ENCODE results near the gene LIFR. TPM values are rescaled to one million over a fixed set of nuclear protein-coding genes. Genes with fewer than 3 reads are reported as not detected.
A peak's percentile ranks its signal among the peaks of the same experiment; 100 is the strongest.

The LIFR gene
- total and polyA plus RNA-seq, 10 donors = 6.8 to 191 (median 93.3) TPM

DNA sequence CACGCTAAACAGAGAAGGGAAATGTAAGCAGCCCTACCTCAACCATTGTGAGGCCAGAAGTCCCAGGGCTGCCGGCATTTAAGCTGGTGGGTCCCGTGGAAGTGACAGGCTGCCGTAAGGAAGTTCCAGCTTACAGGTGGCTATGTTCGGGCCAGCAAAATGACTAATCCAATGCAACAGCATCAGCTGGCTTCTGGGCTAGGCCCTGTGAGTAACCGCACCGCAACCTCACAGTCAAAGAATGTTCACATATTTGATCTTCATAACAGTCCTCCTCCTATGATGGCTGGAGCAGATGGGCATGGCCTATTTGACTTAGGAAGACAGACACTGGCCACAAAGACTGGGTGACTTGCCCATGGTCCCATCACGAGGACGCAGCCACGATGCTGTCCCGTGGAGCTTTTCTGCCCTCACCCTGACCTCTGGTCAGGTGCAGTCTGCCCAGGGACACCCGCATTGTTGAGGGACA, 88.2 kb downstream of the LIFR start:
- peaks cover 0 to 95% (median 5%) of the 10 kb centered on the region in 7 donors for H3K27me3 ChIP-seq (replicated peaks in 1 of 7)
- H3K36me3 ChIP-seq = no peaks in the 10 kb centered on the region
- 66 to 86% (median 78%) methylated on average over 8 to 12 of the region's 12 CpGs for WGBS, 5 donors
- H3K4me3 ChIP-seq = no peak overlapping the region
- peak overlapping the region; percentile 17 to 93 (median 84) for H3K27ac ChIP-seq
- H3K9me3 ChIP-seq = no peaks in the 10 kb centered on the region
- TF ChIP-seq POLR2AphosphoS5 (IDR thresholded peaks at IDR 0.05) (no peak), CTCF (IDR thresholded peaks at IDR 0.05 in 8 of 11, conservative IDR thresholded peaks at IDR 0.05 in 3 of 11) (no peak), POLR2A (IDR thresholded peaks at IDR 0.05) (no peak)
- no peak for DNase-seq
- H3K4me1 ChIP-seq = peaks cover 0 to 61% (median 34%) of the 10 kb centered on the region in 6 donors
- intact Hi-C loops (cut with DNase I; ENCODE audit: low total_unique reads) = no loop called here

DNA sequence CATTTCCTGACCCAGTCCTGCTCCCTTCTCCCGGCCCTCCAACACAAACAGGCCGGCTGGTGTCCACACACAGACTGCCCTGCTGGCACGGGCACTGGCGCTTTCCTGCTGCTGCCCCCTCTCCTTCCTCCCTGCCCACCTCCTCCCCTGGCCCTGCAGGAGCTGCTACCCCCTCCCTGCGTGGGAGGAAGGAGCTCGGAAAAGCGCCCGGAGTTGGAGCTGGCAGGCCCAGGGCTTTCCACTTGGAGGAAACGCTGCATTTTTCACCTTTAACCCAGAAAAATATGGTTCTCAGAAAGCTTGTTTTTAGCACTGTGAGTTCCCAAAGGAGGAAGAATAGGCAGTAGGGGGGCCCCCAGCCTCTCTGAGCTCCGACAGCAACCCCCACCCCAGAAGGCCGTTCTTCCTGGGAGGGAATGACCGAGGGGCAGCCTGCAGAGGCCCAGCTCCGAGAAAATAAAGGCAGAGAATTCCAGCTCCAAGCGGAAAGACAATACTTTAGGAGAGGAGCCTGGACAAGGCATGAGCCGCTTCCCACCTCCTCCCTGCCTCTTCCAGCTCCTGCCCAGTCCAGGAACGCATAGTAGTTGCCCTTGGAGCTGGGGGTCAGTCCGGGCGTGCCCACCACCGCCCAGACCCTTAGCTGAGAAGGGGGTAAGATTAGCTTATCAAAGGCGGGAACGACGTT, 88.9 kb downstream of the LIFR start:
- Histone ChIP-seq H3K4me1 (peaks cover 0 to 67% (median 36%) of the 10 kb centered on the region in 6 donors), H3K27me3 (replicated peaks in 1 of 7) (peaks cover 0 to 95% (median 8%) of the 10 kb centered on the region in 7 donors), H3K4me3 (peak overlapping the region in 1 of 8 donors; percentile 13), H3K27ac (peak overlapping the region; percentile 17 to 93 (median 84)), H3K9me3 (no peaks in the 10 kb centered on the region), H3K36me3 (no peaks in the 10 kb centered on the region)
- TF ChIP-seq CTCF (IDR thresholded peaks at IDR 0.05 in 8 of 11, conservative IDR thresholded peaks at IDR 0.05 in 3 of 11) (no peak), POLR2A (IDR thresholded peaks at IDR 0.05) (no peak), POLR2AphosphoS5 (IDR thresholded peaks at IDR 0.05) (peak; percentile 78 to 87 (median 85))
- intact Hi-C loops (cut with DNase I; ENCODE audit: low total_unique reads) = no loop called here
- 26 to 39% (median 30%) methylated on average over 22 of the region's 22 CpGs for WGBS, 5 donors
- DNase-seq = no peak

DNA sequence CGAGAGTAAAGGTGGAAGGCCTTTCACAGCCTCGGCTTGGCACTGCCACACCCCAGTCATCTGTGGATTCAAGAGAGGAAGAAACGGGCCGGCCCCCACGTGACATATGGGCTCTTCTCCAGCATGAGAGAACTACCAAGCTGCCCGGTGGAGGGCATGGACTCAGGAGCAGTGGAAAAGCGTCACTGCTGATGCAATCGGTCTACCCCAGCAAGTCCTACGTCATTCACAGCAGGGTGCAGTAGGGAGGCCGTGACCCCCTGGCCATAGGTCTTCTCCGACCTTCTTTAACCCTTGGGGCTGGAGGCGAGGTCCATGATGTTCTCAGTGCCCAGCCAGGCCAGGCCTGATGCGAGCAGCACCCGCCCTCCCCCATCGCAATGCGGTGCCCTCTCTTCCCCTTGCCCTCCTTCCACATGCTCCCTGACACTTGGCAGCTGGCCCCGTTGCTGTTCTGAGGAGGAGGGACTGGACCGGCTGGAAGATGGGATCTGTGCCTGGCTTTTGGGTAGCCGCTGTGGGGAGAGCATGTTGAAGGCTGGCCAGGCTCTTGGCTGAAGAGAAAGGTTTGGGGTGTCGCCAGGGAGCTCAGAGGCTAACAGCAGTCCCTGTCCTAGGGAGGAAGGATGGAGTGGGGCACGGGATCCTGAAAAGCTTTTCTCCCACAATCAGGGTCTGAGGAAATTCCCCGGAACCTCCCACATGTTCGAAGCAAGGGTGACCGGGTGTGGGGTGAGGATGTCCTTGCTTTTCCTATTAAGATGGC, 89.8 kb downstream of the LIFR start:
- 52 to 66% (median 60%) methylated on average over 21 to 24 of the region's 24 CpGs for WGBS, 5 donors
- Histone ChIP-seq H3K27ac (peak overlapping the region; percentile 17 to 93 (median 84)), H3K9me3 (no peaks in the 10 kb centered on the region), H3K36me3 (no peaks in the 10 kb centered on the region), H3K4me1 (peaks cover 0 to 67% (median 36%) of the 10 kb centered on the region in 6 donors), H3K27me3 (replicated peaks in 1 of 7) (peaks cover 0 to 97% (median 8%) of the 10 kb centered on the region in 7 donors), H3K4me3 (peak overlapping the region in 1 of 8 donors; percentile 13)
- no peak for DNase-seq
- TF ChIP-seq POLR2AphosphoS5 (IDR thresholded peaks at IDR 0.05) = peak; percentile 80 to 88 (median 86)
- no peak for TF ChIP-seq CTCF (IDR thresholded peaks at IDR 0.05 in 8 of 11, conservative IDR thresholded peaks at IDR 0.05 in 3 of 11)
- no peak for TF ChIP-seq POLR2A (IDR thresholded peaks at IDR 0.05)
- intact Hi-C loops (cut with DNase I; ENCODE audit: low total_unique reads) = no loop called here
